Endodermal cell (in vitro differentiated cells): ENCODE results near the gene CREBL2. TPM values are rescaled to one million over a fixed set of nuclear protein-coding genes. Genes with fewer than 3 reads are reported as not detected.
"Not testable (repeated sequence)": the region's sequence is repeated elsewhere in the genome, so short reads cannot be mapped to it uniquely, and the experiment has no call there.

Experiments
- DNase-seq: peaks from one replicate; pipeline ENCODE4 v3.0.0-alpha.2; 2017
- H3K27ac ChIP-seq: 2 replicates; pipeline ENCODE4 v1.5.1; 2013; ENCODE audit warnings: mild to moderate bottlenecking, low read depth, low read length, moderate library complexity
- H3K27me3 ChIP-seq: 2 replicates; pipeline ENCODE4 v1.6.1; 2013; ENCODE audit warnings: mild to moderate bottlenecking, low read length, moderate library complexity; ENCODE audit not compliant: insufficient read depth, control insufficient read depth, poor library complexity, severe bottlenecking
- H3K36me3 ChIP-seq: 2 replicates; pipeline ENCODE4 v1.7.0; 2013; ENCODE audit warnings: mild to moderate bottlenecking, low read length, moderate library complexity; ENCODE audit not compliant: control insufficient read depth, insufficient read depth
- H3K4me1 ChIP-seq: one replicate; pipeline ENCODE4 v1.7.0; 2013; ENCODE audit warnings: low read length; ENCODE audit not compliant: control insufficient read depth, insufficient read depth
- H3K4me3 ChIP-seq: 2 replicates; pipeline ENCODE4 v1.5.1; 2013; ENCODE audit warnings: mild to moderate bottlenecking, low read length, moderate library complexity
- H3K9ac ChIP-seq: 2 replicates; pipeline ENCODE4 v1.6.1; 2013; ENCODE audit warnings: mild to moderate bottlenecking, low read length, moderate library complexity; ENCODE audit not compliant: poor library complexity, severe bottlenecking; ENCODE audit errors: extremely low read depth
- H3K9me3 ChIP-seq: 2 replicates; pipeline ENCODE4 v1.6.1; 2013; ENCODE audit warnings: mild to moderate bottlenecking, low read length, moderate library complexity; ENCODE audit not compliant: control insufficient read depth
- H3K27ac Mint-ChIP-seq: 2 replicates; pipeline ENCODE4 v1.8.0; 2020; ENCODE audit warnings: mixed read lengths
- H3K27me3 Mint-ChIP-seq: 2 replicates; pipeline ENCODE4 v1.8.0; 2021; ENCODE audit warnings: mild to moderate bottlenecking, mixed read lengths; ENCODE audit not compliant: insufficient read depth
- H3K36me3 Mint-ChIP-seq: 2 replicates; pipeline ENCODE4 v1.8.0; 2020; ENCODE audit warnings: low read depth, mixed read lengths
- H3K4me1 Mint-ChIP-seq: 2 replicates; pipeline ENCODE4 v1.8.0; 2020; ENCODE audit warnings: mixed read lengths
- H3K4me3 Mint-ChIP-seq: 2 replicates; pipeline ENCODE4 v1.8.0; 2020; ENCODE audit warnings: mild to moderate bottlenecking, moderate library complexity, mixed read lengths
- H3K9me3 Mint-ChIP-seq: 2 replicates; pipeline ENCODE4 v1.8.0; 2020; ENCODE audit warnings: mild to moderate bottlenecking, mixed read lengths
- WGBS, 2 experiments: methylation state at CpG; one replicate each; pipeline versions ENCODE4 v1.1.5 to v1.1.7; 2013; ENCODE audit warnings: missing lambda C conversion rate in 2 of 2, mixed read lengths in 1 of 2; ENCODE audit not compliant: insufficient coverage in 1 of 2, insufficient read length in 1 of 2; 5-methylcytosine and 5-hydroxymethylcytosine counted together
- total RNA-seq, 2 donors: library from RNA; stranded (reverse); fragmentation: NEBNext Ultra II Directional in 1 of 2; extraction: Animal tissue kit (Norgen Biotek cat#: 25700) in 1 of 2; gene quantifications; 2 replicates in 1 of 2; 3 replicates in 1 of 2; pipeline ENCODE4 v1.2.1, GENCODE V29; 2021
- TF ChIP-seq, protein P1 (sequence below): fragments of 200-600 bp; sonication (generic); conservative IDR thresholded peaks from 2 replicates; pipeline ENCODE4 v1.5.0; 2021; ENCODE audit warnings: antibody characterized with exemption, mild to moderate bottlenecking

CREBL2 gene
- total RNA-seq, 2 donors from 2014 or later, result 27.2 to 46.9 TPM

DNA sequence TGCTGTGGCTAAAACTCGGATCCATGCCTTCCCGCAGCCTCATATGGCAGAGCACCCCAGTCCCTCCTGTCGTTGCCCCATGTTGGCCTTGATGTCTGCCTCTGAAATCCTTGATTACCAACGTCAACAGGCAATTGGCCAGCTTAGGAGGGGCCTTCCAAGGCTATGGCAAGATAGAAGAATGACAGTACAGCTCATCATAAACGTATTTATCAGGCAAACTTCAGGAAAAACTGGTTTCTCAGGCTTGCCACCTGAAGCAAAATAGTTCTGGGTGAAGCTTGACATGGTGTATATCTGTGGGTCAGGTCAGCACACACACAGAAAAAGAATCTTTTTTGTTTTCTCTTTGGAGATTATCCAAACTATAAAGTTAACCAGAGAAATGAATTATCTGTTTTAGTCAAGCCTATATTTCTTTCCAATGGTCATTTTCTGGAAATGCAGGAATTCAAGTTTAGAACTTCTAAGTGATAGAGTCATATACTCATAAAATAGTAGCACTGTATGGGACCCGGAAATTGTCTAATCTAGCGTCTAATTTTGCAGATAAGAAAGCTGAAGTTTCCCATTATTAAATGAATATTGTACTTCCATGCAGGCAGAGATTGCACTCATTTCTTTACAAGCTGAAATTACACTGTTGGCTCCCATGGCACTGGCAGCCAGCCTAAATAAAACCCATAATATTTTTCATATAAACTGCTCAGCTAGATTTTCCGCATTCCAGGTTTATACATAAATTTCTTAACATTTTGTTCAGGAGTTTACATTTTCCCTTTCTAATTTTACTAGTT is 24.6 kb upstream of the CREBL2 start:
- H3K4me3 Mint-ChIP-seq, result no peak overlapping the region
- H3K9me3 Mint-ChIP-seq, result no peaks in the 10 kb centered on the region
- H3K27ac Mint-ChIP-seq, result no peak overlapping the region
- Histone ChIP-seq H3K4me1 (no peaks in the 10 kb centered on the region), H3K36me3 (no peaks in the 10 kb centered on the region), H3K4me3 (no peak overlapping the region), H3K9ac (no peak overlapping the region), H3K27ac (no peak overlapping the region), H3K27me3 (peaks cover 13% of the 10 kb centered on the region), H3K9me3 (no peaks in the 10 kb centered on the region)
- H3K4me1 Mint-ChIP-seq, result peaks cover 8% of the 10 kb centered on the region
- DNase-seq, result no peak
- TF ChIP-seq, protein P1, sequence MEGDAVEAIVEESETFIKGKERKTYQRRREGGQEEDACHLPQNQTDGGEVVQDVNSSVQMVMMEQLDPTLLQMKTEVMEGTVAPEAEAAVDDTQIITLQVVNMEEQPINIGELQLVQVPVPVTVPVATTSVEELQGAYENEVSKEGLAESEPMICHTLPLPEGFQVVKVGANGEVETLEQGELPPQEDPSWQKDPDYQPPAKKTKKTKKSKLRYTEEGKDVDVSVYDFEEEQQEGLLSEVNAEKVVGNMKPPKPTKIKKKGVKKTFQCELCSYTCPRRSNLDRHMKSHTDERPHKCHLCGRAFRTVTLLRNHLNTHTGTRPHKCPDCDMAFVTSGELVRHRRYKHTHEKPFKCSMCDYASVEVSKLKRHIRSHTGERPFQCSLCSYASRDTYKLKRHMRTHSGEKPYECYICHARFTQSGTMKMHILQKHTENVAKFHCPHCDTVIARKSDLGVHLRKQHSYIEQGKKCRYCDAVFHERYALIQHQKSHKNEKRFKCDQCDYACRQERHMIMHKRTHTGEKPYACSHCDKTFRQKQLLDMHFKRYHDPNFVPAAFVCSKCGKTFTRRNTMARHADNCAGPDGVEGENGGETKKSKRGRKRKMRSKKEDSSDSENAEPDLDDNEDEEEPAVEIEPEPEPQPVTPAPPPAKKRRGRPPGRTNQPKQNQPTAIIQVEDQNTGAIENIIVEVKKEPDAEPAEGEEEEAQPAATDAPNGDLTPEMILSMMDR, result no peak
- WGBS, 2 experiments, result 93 to 97% methylated on average over 7 to 8 of the region's 8 CpGs
- H3K27me3 Mint-ChIP-seq, result peaks cover 10% of the 10 kb centered on the region
- no peaks in the 10 kb centered on the region for H3K36me3 Mint-ChIP-seq

DNA sequence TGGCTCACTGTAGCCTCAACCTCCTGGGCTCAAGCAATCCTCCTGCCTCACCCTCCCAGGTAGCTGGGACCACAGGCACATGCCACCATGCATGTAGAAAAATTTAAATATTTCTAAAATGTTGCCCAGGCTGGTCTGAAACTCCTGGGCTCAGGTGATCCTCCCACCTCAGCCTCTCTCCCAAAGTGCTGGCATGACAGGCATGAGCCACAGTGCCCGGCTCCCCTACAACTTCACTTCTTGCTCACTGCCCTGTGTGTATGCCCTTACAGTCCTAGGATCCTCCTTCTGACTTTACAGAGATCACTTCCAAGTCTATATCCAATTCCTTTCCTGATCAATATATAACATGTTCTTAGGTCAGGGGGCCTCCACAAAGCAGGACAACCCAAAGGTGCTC is 23.8 kb upstream of the CREBL2 start:
- peaks cover 13% of the 10 kb centered on the region for H3K27me3 ChIP-seq
- H3K36me3 ChIP-seq, result no peaks in the 10 kb centered on the region
- no peaks in the 10 kb centered on the region for H3K9me3 ChIP-seq
- Mint-ChIP-seq H3K4me3 (no peak overlapping the region), H3K27me3 (peaks cover 10% of the 10 kb centered on the region), H3K4me1 (peaks cover 8% of the 10 kb centered on the region), H3K36me3 (no peaks in the 10 kb centered on the region), H3K27ac (no peak overlapping the region), H3K9me3 (no peaks in the 10 kb centered on the region)
- WGBS, 2 experiments, result 92 to 97% methylated on average over 1 of the region's 1 CpG
- TF ChIP-seq, protein P1, result no peak
- no peak for DNase-seq
- no peaks in the 10 kb centered on the region for H3K4me1 ChIP-seq
- no peak overlapping the region for H3K9ac ChIP-seq
- no peak overlapping the region for H3K4me3 ChIP-seq
- H3K27ac ChIP-seq, result no peak overlapping the region

DNA sequence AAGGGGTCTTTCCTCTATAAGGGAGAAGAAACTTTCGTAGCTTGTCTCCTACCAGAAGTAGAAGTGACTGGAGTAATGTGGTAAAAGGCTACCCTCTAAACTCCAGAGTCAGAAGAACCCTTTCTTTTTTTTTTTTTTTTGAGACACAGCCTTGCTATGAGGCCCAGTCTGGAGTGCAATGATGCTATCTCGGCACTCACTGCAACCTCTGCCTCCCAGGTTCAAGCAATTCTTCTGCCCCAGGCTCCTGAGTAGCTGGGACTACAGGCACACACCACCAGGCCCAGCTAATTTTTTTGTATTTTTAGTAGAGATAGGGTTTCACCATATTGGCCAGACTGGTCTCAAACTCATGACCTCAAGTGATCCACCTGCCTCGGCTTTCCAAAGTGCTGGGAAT is 23.2 kb upstream of the CREBL2 start:
- H3K4me1 Mint-ChIP-seq, H3K4me3 ChIP-seq, H3K9me3 Mint-ChIP-seq, H3K9ac ChIP-seq, H3K36me3 ChIP-seq, H3K27ac ChIP-seq, H3K4me3 Mint-ChIP-seq, H3K36me3 Mint-ChIP-seq, H3K9me3 ChIP-seq, H3K27ac Mint-ChIP-seq, H3K4me1 ChIP-seq, DNase-seq: not testable (repeated sequence)
- H3K27me3 Mint-ChIP-seq, result peaks cover 10% of the 10 kb centered on the region
- WGBS, 2 experiments, result 86 to 100% methylated on average over 2 to 3 of the region's 3 CpGs
- H3K27me3 ChIP-seq, result peaks cover 13% of the 10 kb centered on the region
